ENCODE measurements around the gene HAND2. TPM values are rescaled to one million over a fixed set of nuclear protein-coding genes. Genes with fewer than 3 reads are reported as not detected.

HAND2 gene
- total RNA-seq, 1 donor from 2014 or later, result 6.0 TPM

GRCh38 chr4:173526724-173527102, 3.3 kb downstream of the HAND2 start:
- DNase-seq (ENCODE audit: low spot score in 2 of 2), result no peak
- peak overlapping the region; percentile 96 to 97 for H3K27ac ChIP-seq
- H3K36me3 ChIP-seq, result peaks cover 0 to 10% of the 10 kb centered on the region in 2 donors
- intact Hi-C loops (cut with DNase I), result loop anchor here (5.0 kb wide), 2 partner anchors 194 to 221 kb away; partner anchors contain the start of gene HMGB2
- no peaks in the 10 kb centered on the region for H3K9me3 ChIP-seq
- peaks cover 0 to 13% of the 10 kb centered on the region in 2 donors for H3K4me1 ChIP-seq
- H3K4me3 ChIP-seq, result peak overlapping the region; percentile 61 to 93
- TF ChIP-seq, protein P1, sequence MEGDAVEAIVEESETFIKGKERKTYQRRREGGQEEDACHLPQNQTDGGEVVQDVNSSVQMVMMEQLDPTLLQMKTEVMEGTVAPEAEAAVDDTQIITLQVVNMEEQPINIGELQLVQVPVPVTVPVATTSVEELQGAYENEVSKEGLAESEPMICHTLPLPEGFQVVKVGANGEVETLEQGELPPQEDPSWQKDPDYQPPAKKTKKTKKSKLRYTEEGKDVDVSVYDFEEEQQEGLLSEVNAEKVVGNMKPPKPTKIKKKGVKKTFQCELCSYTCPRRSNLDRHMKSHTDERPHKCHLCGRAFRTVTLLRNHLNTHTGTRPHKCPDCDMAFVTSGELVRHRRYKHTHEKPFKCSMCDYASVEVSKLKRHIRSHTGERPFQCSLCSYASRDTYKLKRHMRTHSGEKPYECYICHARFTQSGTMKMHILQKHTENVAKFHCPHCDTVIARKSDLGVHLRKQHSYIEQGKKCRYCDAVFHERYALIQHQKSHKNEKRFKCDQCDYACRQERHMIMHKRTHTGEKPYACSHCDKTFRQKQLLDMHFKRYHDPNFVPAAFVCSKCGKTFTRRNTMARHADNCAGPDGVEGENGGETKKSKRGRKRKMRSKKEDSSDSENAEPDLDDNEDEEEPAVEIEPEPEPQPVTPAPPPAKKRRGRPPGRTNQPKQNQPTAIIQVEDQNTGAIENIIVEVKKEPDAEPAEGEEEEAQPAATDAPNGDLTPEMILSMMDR (IDR thresholded peaks at IDR 0.05), result no peak
- no peaks in the 10 kb centered on the region for H3K27me3 ChIP-seq

GRCh38 chr4:173526027-173526482, 4.0 kb downstream of the HAND2 start:
- Histone ChIP-seq H3K36me3 (peaks cover 0 to 10% of the 10 kb centered on the region in 2 donors), H3K27me3 (no peaks in the 10 kb centered on the region), H3K4me3 (peak overlapping the region; percentile 61 to 93), H3K9me3 (no peaks in the 10 kb centered on the region), H3K4me1 (peaks cover 0 to 15% of the 10 kb centered on the region in 2 donors), H3K27ac (peak overlapping the region; percentile 96 to 97)
- intact Hi-C loops (cut with DNase I), result loop anchor here (5.0 kb wide), 2 partner anchors 194 to 221 kb away; partner anchors contain the start of gene HMGB2
- DNase-seq (ENCODE audit: low spot score in 2 of 2), result peak in 1 of 2 donors; percentile 61
- TF ChIP-seq, protein P1 (IDR thresholded peaks at IDR 0.05), result no peak

- Histone ChIP-seq H3K27ac (peak overlapping the region; percentile 96 to 97), H3K27me3 (no peaks in the 10 kb centered on the region), H3K4me1 (peaks cover 0 to 21% of the 10 kb centered on the region in 2 donors), H3K4me3 (peak overlapping the region; percentile 61 to 93), H3K36me3 (peaks cover 0 to 10% of the 10 kb centered on the region in 2 donors), H3K9me3 (no peaks in the 10 kb centered on the region)
- TF ChIP-seq, protein P1 (IDR thresholded peaks at IDR 0.05), result no peak
- peak in 1 of 2 donors; percentile 68 for DNase-seq (ENCODE audit: low spot score in 2 of 2)
- intact Hi-C loops (cut with DNase I), result loop anchor here (5.0 kb wide), 2 partner anchors 193 to 222 kb away; partner anchors contain the start of gene HMGB2
Observed at GRCh38 chr4:173525118-173526011, 4.7 kb downstream of the HAND2 start.

DNA sequence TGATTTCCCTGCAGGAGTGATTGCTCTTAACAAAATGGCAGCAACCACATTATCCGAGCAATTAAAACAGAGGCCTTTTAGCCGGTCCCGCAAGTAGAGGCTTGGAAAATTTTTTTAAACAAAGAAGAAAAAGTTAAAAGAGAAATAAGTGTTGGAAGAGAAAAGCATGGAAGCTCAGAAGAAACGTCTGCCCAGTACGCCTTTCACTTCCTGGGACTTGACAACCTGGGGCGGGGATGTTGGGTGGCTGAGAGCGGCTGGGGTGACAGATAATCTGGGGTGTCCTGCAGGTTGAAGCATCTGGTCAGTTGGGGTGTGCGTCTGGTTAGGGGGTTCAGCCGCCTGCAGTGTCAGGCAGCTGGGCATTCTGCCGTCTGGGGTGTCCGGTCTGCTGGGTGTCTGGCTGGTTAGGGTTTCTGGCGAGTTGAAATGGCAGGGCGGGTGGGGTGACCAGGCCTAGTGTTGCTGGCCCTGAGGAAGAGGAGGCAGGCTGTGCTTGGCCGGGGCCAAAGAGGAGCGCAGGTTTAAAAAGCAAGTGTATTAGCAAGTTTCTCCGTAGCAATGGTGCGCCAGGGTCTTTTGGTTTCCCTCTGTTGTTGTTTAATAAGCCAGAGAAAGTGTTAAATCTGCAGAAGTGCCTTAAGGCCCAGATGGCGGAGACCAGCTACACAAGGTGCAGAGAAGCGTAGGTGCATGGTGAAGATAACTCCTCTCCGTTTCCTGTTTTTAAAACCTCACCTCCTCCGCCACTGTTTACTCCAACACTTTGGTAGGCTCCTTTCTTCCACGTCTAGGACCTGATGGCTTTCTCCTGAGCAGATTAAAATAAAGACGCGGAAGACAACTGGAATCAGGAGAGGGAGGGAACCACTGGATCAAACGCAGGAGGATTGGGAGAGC, 5.6 kb downstream of the HAND2 start:
- DNase-seq (ENCODE audit: low spot score in 2 of 2), result peak in 1 of 2 donors; percentile 62

More for the DNA sequence above, 5.6 kb downstream of the HAND2 start:
- Histone ChIP-seq H3K36me3 (peaks cover 0 to 10% of the 10 kb centered on the region in 2 donors), H3K27me3 (no peaks in the 10 kb centered on the region), H3K4me1 (peaks cover 0 to 21% of the 10 kb centered on the region in 2 donors), H3K4me3 (peak overlapping the region; percentile 61 to 93), H3K27ac (peak overlapping the region; percentile 96 to 97), H3K9me3 (no peaks in the 10 kb centered on the region)
- intact Hi-C loops (cut with DNase I), result loop anchor here (5.0 kb wide), 3 partner anchors 192 to 393 kb away; partner anchors contain the start of gene HMGB2
- TF ChIP-seq, protein P1 (IDR thresholded peaks at IDR 0.05), result no peak

Measured in ascending aorta (tissue), 2 donors.